Measurements from ENCODE around the gene FOSB. TPM values are rescaled to one million over a fixed set of nuclear protein-coding genes. Genes with fewer than 3 reads are reported as not detected.
A peak's percentile ranks its signal among the peaks of the same experiment; 100 is the strongest.

Gene FOSB
- total and polyA plus RNA-seq, 2 experiments from 2014 or later, result 8.3 to 11.9 TPM

GRCh38 chr19:45474606-45475521, 7.1 kb downstream of the FOSB start:
- H3K36me3 ChIP-seq (ENCODE audit: low read depth), result no peaks in the 10 kb centered on the region
- no peaks in the 10 kb centered on the region for H3K9me2 ChIP-seq (ENCODE audit: insufficient read depth)
- H3K27ac ChIP-seq, result no peak overlapping the region
- no peak overlapping the region for H2AFZ ChIP-seq
- H3K4me3 ChIP-seq, result no peak overlapping the region
- H3K9ac ChIP-seq, result no peak overlapping the region
- TF ChIP-seq EZH2 (IDR thresholded peaks at IDR 0.05; ENCODE audit: insufficient read depth, poor library complexity, severe bottlenecking), result no peak
- no peak for TF ChIP-seq EZH2phosphoT487 (IDR thresholded peaks at IDR 0.05; ENCODE audit: insufficient read depth, low read depth)
- H3K4me1 ChIP-seq (ENCODE audit: insufficient read depth), result peaks cover 13% of the 10 kb centered on the region; the same call in 1 of the 2 replicates
- no peaks in the 10 kb centered on the region for H4K20me1 ChIP-seq (ENCODE audit: insufficient read depth)
- no peaks in the 10 kb centered on the region for H3K27me3 ChIP-seq (replicated peaks; ENCODE audit: insufficient read depth)
- DNase-seq, result peak; percentile 37
- H3K4me2 ChIP-seq (ENCODE audit: unreplicated experiment), result no peak overlapping the region
- WGBS, 2 experiments (ENCODE audit: low coverage in 1 of 2, low lambda C conversion rate in 2 of 2, missing lambda C conversion rate in 2 of 2), result 84 to 85% methylated on average over 28 of the region's 28 CpGs
- H3K79me2 ChIP-seq (ENCODE audit: insufficient read depth), result peaks cover 25% of the 10 kb centered on the region; the same call in 1 of the 2 replicates
- no peaks in the 10 kb centered on the region for H3K9me3 ChIP-seq (ENCODE audit: low read depth)
- H3F3A ChIP-seq (ENCODE audit: insufficient read depth), result peaks cover 36% of the 10 kb centered on the region
- in situ Hi-C loops (cut with MboI), result loop anchor here (5.0 kb wide), 1 partner anchor 33 kb away; no protein-coding TSS in a partner anchor

DNA sequence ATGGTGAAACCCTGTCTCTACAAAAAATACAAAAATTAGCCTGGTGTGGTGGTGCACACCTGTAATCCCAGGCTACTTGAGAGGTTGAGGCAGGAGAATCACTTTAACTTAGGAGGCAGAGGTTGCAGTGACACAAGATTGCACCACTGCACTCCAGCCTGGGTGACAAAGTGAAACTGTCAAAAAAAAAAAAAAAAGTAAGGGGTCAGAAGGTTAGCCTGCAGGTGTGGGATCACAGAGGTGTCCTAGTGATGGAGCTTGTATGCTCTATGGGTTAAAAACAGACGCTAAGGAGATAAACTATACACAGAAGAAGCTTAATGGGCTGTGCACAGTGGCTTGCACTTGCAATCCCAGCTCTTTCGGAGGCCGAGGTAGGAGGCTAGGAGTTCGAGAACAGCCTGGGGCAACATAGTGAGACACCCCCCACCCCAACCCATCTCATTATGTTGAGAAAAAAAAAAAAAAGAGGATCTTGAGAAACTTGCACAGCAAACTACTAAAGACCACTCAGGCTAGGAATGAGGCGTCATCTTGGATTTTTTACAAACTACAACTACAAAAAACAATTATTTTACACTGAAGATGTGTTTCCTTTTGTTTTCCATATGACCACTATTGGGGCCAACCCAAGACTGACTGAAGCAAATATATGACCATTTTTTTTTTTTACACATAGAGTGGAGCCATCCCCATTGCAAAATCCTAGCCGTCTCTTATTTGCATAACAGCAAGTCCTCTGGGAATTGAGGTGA, 7.9 kb downstream of the FOSB start:
- H3K79me2 ChIP-seq (ENCODE audit: insufficient read depth), result peaks cover 16% of the 10 kb centered on the region; the same call in 1 of the 2 replicates
- H3K9me3 ChIP-seq (ENCODE audit: low read depth), result no peaks in the 10 kb centered on the region
- H3K36me3 ChIP-seq (ENCODE audit: low read depth), result no peaks in the 10 kb centered on the region
- no peak overlapping the region for H3K9ac ChIP-seq
- H2AFZ ChIP-seq, result no peak overlapping the region
- no peak overlapping the region for H3K4me3 ChIP-seq
- H3K9me2 ChIP-seq (ENCODE audit: insufficient read depth), result no peaks in the 10 kb centered on the region
- no peak for TF ChIP-seq EZH2 (IDR thresholded peaks at IDR 0.05; ENCODE audit: insufficient read depth, poor library complexity, severe bottlenecking)
- no peak for TF ChIP-seq EZH2phosphoT487 (IDR thresholded peaks at IDR 0.05; ENCODE audit: insufficient read depth, low read depth)
- peak; percentile 41 for DNase-seq
- no peaks in the 10 kb centered on the region for H3K27me3 ChIP-seq (replicated peaks; ENCODE audit: insufficient read depth)
- 95 to 98% methylated on average over 6 of the region's 6 CpGs for WGBS, 2 experiments (ENCODE audit: low coverage in 1 of 2, low lambda C conversion rate in 2 of 2, missing lambda C conversion rate in 2 of 2)
- H3K4me1 ChIP-seq (ENCODE audit: insufficient read depth), result peaks cover 5% of the 10 kb centered on the region; the same call in 1 of the 2 replicates
- no peak overlapping the region for H3K27ac ChIP-seq
- H3K4me2 ChIP-seq (ENCODE audit: unreplicated experiment), result no peak overlapping the region
- H3F3A ChIP-seq (ENCODE audit: insufficient read depth), result peaks cover 36% of the 10 kb centered on the region
- no peaks in the 10 kb centered on the region for H4K20me1 ChIP-seq (ENCODE audit: insufficient read depth)
- in situ Hi-C loops (cut with MboI), result loop anchor here (5.0 kb wide), 1 partner anchor 33 kb away; no protein-coding TSS in a partner anchor

DNA sequence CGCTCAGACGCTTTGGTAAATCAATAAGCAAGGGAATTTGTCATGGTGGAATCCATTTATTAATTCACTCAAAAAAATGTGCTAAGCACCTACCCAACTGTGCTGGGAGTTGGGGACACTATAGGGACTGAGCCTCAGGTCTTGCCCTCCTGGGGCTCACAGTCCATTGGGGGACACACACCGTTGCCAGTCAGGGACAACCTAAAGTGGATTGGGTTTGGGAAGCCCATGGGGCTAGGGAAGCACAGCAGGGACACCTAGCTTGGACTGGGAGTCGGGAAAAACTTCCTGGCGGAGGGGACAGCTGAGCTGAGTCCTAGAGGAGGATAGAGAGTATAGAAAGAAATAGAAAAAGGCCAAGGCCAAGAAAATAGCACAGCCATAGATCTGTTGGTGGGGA, 8.5 kb downstream of the FOSB start:
- H3K4me3 ChIP-seq, result no peak overlapping the region
- 60 to 62% methylated on average over 5 of the region's 5 CpGs for WGBS, 2 experiments (ENCODE audit: low coverage in 1 of 2, low lambda C conversion rate in 2 of 2, missing lambda C conversion rate in 2 of 2)
- H3K9me2 ChIP-seq (ENCODE audit: insufficient read depth), result no peaks in the 10 kb centered on the region
- peaks cover 5% of the 10 kb centered on the region; the same call in 1 of the 2 replicates for H3K4me1 ChIP-seq (ENCODE audit: insufficient read depth)
- H4K20me1 ChIP-seq (ENCODE audit: insufficient read depth), result no peaks in the 10 kb centered on the region
- H3F3A ChIP-seq (ENCODE audit: insufficient read depth), result peaks cover 36% of the 10 kb centered on the region
- H3K36me3 ChIP-seq (ENCODE audit: low read depth), result no peaks in the 10 kb centered on the region
- H2AFZ ChIP-seq, result no peak overlapping the region
- TF ChIP-seq EZH2 (IDR thresholded peaks at IDR 0.05; ENCODE audit: insufficient read depth, poor library complexity, severe bottlenecking), result no peak
- TF ChIP-seq EZH2phosphoT487 (IDR thresholded peaks at IDR 0.05; ENCODE audit: insufficient read depth, low read depth), result no peak
- in situ Hi-C loops (cut with MboI), result loop anchor here (5.0 kb wide), 1 partner anchor 34 kb away; no protein-coding TSS in a partner anchor
- H3K4me2 ChIP-seq (ENCODE audit: unreplicated experiment), result no peak overlapping the region
- no peak overlapping the region for H3K9ac ChIP-seq
- H3K79me2 ChIP-seq (ENCODE audit: insufficient read depth), result 0 out of 2 replicates have a peak, but pooled peaks cover 13% of the 10 kb centered on the region
- H3K9me3 ChIP-seq (ENCODE audit: low read depth), result no peaks in the 10 kb centered on the region
- no peaks in the 10 kb centered on the region for H3K27me3 ChIP-seq (replicated peaks; ENCODE audit: insufficient read depth)
- peak; percentile 10 for DNase-seq
- H3K27ac ChIP-seq, result no peak overlapping the region

- H3K4me2 ChIP-seq (ENCODE audit: unreplicated experiment), result peak overlapping the region; percentile 96
- H3K36me3 ChIP-seq (ENCODE audit: low read depth), result no peaks in the 10 kb centered on the region
Measured at GRCh38 chr19:45477186-45477585, 9.4 kb downstream of the FOSB start.

More at GRCh38 chr19:45477186-45477585, 9.4 kb downstream of the FOSB start:
- in situ Hi-C loops (cut with MboI), result loop anchor here (5.0 kb wide), 1 partner anchor 35 kb away; no protein-coding TSS in a partner anchor
- H3K9ac ChIP-seq, result no peak overlapping the region
- no peaks in the 10 kb centered on the region for H3K9me3 ChIP-seq (ENCODE audit: low read depth)
- H3K4me1 ChIP-seq (ENCODE audit: insufficient read depth), result peaks cover 5% of the 10 kb centered on the region; the same call in 1 of the 2 replicates
- WGBS, 2 experiments (ENCODE audit: low coverage in 1 of 2, low lambda C conversion rate in 2 of 2, missing lambda C conversion rate in 2 of 2), result 43 to 52% methylated on average over 3 to 5 of the region's 5 CpGs
- H3F3A ChIP-seq (ENCODE audit: insufficient read depth), result peaks cover 36% of the 10 kb centered on the region
- no peak overlapping the region for H3K27ac ChIP-seq
- H4K20me1 ChIP-seq (ENCODE audit: insufficient read depth), result no peaks in the 10 kb centered on the region
- H3K79me2 ChIP-seq (ENCODE audit: insufficient read depth), result 0 out of 2 replicates have a peak, but pooled peaks cover 8% of the 10 kb centered on the region
- no peaks in the 10 kb centered on the region for H3K9me2 ChIP-seq (ENCODE audit: insufficient read depth)
- H3K27me3 ChIP-seq (replicated peaks; ENCODE audit: insufficient read depth), result no peaks in the 10 kb centered on the region
- H2AFZ ChIP-seq, result no peak overlapping the region
- no peak overlapping the region for H3K4me3 ChIP-seq
- no peak for TF ChIP-seq EZH2phosphoT487 (IDR thresholded peaks at IDR 0.05; ENCODE audit: insufficient read depth, low read depth)
- TF ChIP-seq EZH2 (IDR thresholded peaks at IDR 0.05; ENCODE audit: insufficient read depth, poor library complexity, severe bottlenecking), result no peak
- DNase-seq, result peak; percentile 17
